Naive thymus-derived CD4-positive, alpha-beta T cell (primary cell): Measurements from ENCODE around the gene CLIP4. TPM values are rescaled to one million over a fixed set of nuclear protein-coding genes. Genes with fewer than 3 reads are reported as not detected.
A peak's percentile ranks its signal among the peaks of the same experiment; 100 is the strongest.

ENCODE experiments used
- ATAC-seq: fragments of 150-1000 bp; cut with Tn5 transposase; 2 replicates; pipeline ENCODE4 v1.10.0; 2021; ENCODE audit warnings: mild to moderate bottlenecking, moderate library complexity
- CTCF ChIA-PET: fragments of 350-600 bp; sonication (Branson Sonifier 250); formaldehyde crosslinking; loops from one replicate; lab custom pipeline; 2021; ENCODE audit warnings: antibody characterized with exemption; lab: Charles Lee
- POLR2A ChIA-PET: fragments of 350-600 bp; sonication (Branson Sonifier 250); formaldehyde crosslinking; loops from one replicate; lab custom pipeline; 2021; ENCODE audit warnings: antibody characterized with exemption, inconsistent platforms; lab: Charles Lee
- DNase-seq, 9 donors: peaks; one replicate each; pipeline versions ENCODE4 v3.0.0 to v3.0.0-alpha.2; 2020 to 2022; ENCODE audit warnings: mixed read lengths in 1 of 9
- H3K27ac ChIP-seq: one replicate; pipeline ENCODE4 v1.7.0; 2013; ENCODE audit warnings: mild to moderate bottlenecking, low read depth, low read length, moderate library complexity
- H3K27me3 ChIP-seq, 2 donors: one replicate each; pipeline ENCODE4 v1.7.0; 2013; ENCODE audit warnings: low read length in 2 of 2, mild to moderate bottlenecking in 2 of 2, moderate library complexity in 2 of 2; ENCODE audit not compliant: control insufficient read depth in 2 of 2, insufficient read depth in 2 of 2
- H3K36me3 ChIP-seq, 3 experiments: 1 replicate in 2 of 3; 2 replicates in 1 of 3; pipeline ENCODE4 v1.7.0; 2013; ENCODE audit warnings: low read length in 3 of 3, mild to moderate bottlenecking in 3 of 3, moderate library complexity in 1 of 3; ENCODE audit not compliant: insufficient read depth in 3 of 3, control insufficient read depth in 2 of 3
- H3K4me1 ChIP-seq, 2 donors: one replicate each; pipeline ENCODE4 v1.7.0; 2013; ENCODE audit warnings: low read length in 2 of 2, mild to moderate bottlenecking in 2 of 2, moderate library complexity in 1 of 2; ENCODE audit not compliant: control insufficient read depth in 2 of 2, insufficient read depth in 2 of 2
- H3K4me3 ChIP-seq: 2 replicates; pipeline ENCODE4 v1.7.0; 2013; ENCODE audit warnings: mild to moderate bottlenecking, low read length
- H3K9me3 ChIP-seq, 3 experiments: 1 replicate in 2 of 3; 2 replicates in 1 of 3; pipeline ENCODE4 v1.7.0; 2013; ENCODE audit warnings: low read length in 3 of 3; ENCODE audit not compliant: control insufficient read depth in 2 of 3
- H3K27ac Mint-ChIP-seq, 9 donors: one replicate each; pipeline ENCODE4 v1.8.0; 2020 to 2022; ENCODE audit warnings: mixed read lengths in 9 of 9, mild to moderate bottlenecking in 8 of 9, moderate library complexity in 5 of 9, inconsistent platforms in 2 of 9
- H3K27me3 Mint-ChIP-seq, 5 donors: one replicate each; pipeline ENCODE4 v1.8.0; 2021 to 2022; ENCODE audit warnings: mixed read lengths in 5 of 5, mild to moderate bottlenecking in 1 of 5
- H3K36me3 Mint-ChIP-seq, 5 donors: one replicate each; pipeline ENCODE4 v1.8.0; 2020 to 2022; ENCODE audit warnings: mixed read lengths in 5 of 5, mild to moderate bottlenecking in 3 of 5, inconsistent platforms in 1 of 5
- H3K4me1 Mint-ChIP-seq, 7 donors: one replicate each; pipeline ENCODE4 v1.8.0; 2020 to 2022; ENCODE audit warnings: mixed read lengths in 7 of 7, mild to moderate bottlenecking in 3 of 7, inconsistent platforms in 1 of 7
- H3K4me3 Mint-ChIP-seq, 10 donors: one replicate each; pipeline ENCODE4 v1.8.0; 2020 to 2022; ENCODE audit warnings: mild to moderate bottlenecking in 10 of 10, mixed read lengths in 10 of 10, moderate library complexity in 6 of 10, inconsistent platforms in 2 of 10
- H3K9me3 Mint-ChIP-seq, 11 donors: one replicate each; pipeline ENCODE4 v1.8.0; 2020 to 2022; ENCODE audit warnings: mixed read lengths in 11 of 11, mild to moderate bottlenecking in 4 of 11, inconsistent platforms in 1 of 11, moderate library complexity in 1 of 11
- intact Hi-C, 2 donors: fragments of 100-400 bp; cut with micrococcal nuclease; formaldehyde crosslinking; loops; one replicate each; pipeline ENCODE4 v1.15.1; 2023
- polyA plus RNA-seq, 2 donors: library from polyadenylated mRNA; unstranded; fragments of 300-500 nt; fragmentation: Illumina TruSeq; gene quantifications; one replicate each; pipeline ENCODE4 v1.2.3, GENCODE V29; 2021
- total RNA-seq, 6 experiments: library from RNA in 5 of 6; stranded (reverse) in 5 of 6; gene quantifications; 1 replicate in 5 of 6; 2 replicates in 1 of 6; pipeline ENCODE4 v1.2.3 and lab custom pipeline; 2021 to 2026

Gene CLIP4
- total and polyA plus RNA-seq, 7 experiments from 2014 or later: 17.2 to 57.7 (median 45.1) TPM

DNA sequence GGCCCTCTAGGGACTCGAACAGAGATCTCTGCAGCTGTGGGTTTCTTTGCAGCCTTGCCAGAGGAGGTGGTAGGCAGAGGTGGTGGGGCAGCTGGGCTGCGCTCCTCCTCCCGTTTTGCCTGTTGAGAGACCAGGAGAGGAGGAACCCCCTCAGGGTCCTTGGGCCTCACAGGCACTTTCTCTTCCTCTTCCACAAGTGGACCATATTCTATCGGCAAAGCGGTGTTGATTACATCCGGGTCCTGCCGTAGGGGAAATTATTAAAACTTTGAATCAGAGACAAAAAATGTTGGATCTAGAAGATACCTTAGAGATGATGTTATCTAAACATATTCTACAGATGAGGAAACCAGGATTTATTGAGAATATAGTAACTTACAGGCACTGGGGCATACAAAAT, 78.5 kb downstream of the CLIP4 start:
- Mint-ChIP-seq H3K4me1 (peaks cover 0 to 19% (median 6%) of the 10 kb centered on the region in 7 donors), H3K9me3 (no peaks in the 10 kb centered on the region), H3K27ac (no peak overlapping the region), H3K36me3 (peaks cover 0 to 4% (median 0%) of the 10 kb centered on the region in 5 donors), H3K27me3 (no peaks in the 10 kb centered on the region), H3K4me3 (no peak overlapping the region)
- ChIA-PET POLR2A (no interaction called here), CTCF (interaction anchor here (0.6 kb wide), 1 partner anchor 639 kb away, joined by 3 read pairs; no protein-coding TSS in a partner anchor)
- no peaks in the 10 kb centered on the region for H3K9me3 ChIP-seq
- peaks cover 0 to 4% of the 10 kb centered on the region in 2 donors for H3K4me1 ChIP-seq
- H3K27me3 ChIP-seq: no peaks in the 10 kb centered on the region
- H3K36me3 ChIP-seq: peaks cover 0 to 5% (median 0%) of the 10 kb centered on the region in 3 experiments
- H3K4me3 ChIP-seq: no peak overlapping the region
- intact Hi-C loops: no loop called here
- ATAC-seq (no peak), DNase-seq (no peak)
- H3K27ac ChIP-seq: no peak overlapping the region

- no peaks in the 10 kb centered on the region for H3K4me1 ChIP-seq
- Mint-ChIP-seq H3K4me1 (peaks cover 0 to 9% (median 5%) of the 10 kb centered on the region in 7 donors), H3K27me3 (no peaks in the 10 kb centered on the region), H3K4me3 (peak overlapping the region in 1 of 10 donors; percentile 27), H3K9me3 (no peaks in the 10 kb centered on the region), H3K27ac (peak overlapping the region in 2 of 9 donors; percentile 33 to 35), H3K36me3 (peaks cover 0 to 13% (median 0%) of the 10 kb centered on the region in 5 donors)
- ChIA-PET CTCF (interaction anchor here (1.0 to 1.4 kb wide), 2 partner anchors 183 to 375 kb away, joined by 3 read pairs; no protein-coding TSS in a partner anchor), POLR2A (no interaction called here)
- ATAC-seq (no peak), DNase-seq (no peak)
- intact Hi-C loops: loop anchor here (1.0 to 5.0 kb wide), 4 partner anchors 181 to 628 kb away; no protein-coding TSS in a partner anchor
- H3K27me3 ChIP-seq: no peaks in the 10 kb centered on the region
- H3K9me3 ChIP-seq: no peaks in the 10 kb centered on the region
- H3K36me3 ChIP-seq: peaks cover 0 to 5% (median 0%) of the 10 kb centered on the region in 3 experiments
- H3K27ac ChIP-seq: no peak overlapping the region
- H3K4me3 ChIP-seq: no peak overlapping the region
Observed at GRCh38 chr2:29195796-29196195, 80.6 kb downstream of the CLIP4 start.

- CTCF ChIA-PET: interaction anchor here (0.6 to 1.5 kb wide), 4 partner anchors 236 to 378 kb away, joined by 3 to 5 read pairs (median 3); no protein-coding TSS in a partner anchor
- H3K27ac Mint-ChIP-seq: peak overlapping the region in 1 of 9 donors; percentile 67
- peaks cover 0 to 9% (median 5%) of the 10 kb centered on the region in 7 donors for H3K4me1 Mint-ChIP-seq
Observed at GRCh38 chr2:29196792-29197788, 81.9 kb downstream of the CLIP4 start.

DNA sequence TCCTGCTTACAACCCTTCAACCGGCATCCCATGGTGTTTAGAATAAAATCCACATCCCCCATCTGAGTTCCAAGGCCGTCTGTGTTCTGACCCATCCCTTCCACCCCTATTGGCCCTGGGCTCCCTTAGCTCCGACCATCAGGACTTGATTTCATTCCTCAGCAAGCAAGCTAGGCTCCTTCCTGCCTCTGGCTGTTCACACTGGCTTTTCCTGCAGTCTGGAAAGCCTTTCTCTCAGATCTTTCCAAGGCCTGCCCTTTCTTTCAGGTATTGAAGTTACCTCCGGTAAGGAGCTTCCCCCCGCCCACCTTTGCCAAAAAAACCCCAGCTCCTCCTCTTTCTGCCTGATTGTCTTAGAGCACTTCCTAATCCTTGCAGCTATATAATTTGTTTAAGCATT, 86.8 kb downstream of the CLIP4 start:
- Histone ChIP-seq H3K27me3 (no peaks in the 10 kb centered on the region), H3K9me3 (no peaks in the 10 kb centered on the region), H3K4me1 (no peaks in the 10 kb centered on the region), H3K36me3 (no peaks in the 10 kb centered on the region), H3K27ac (no peak overlapping the region), H3K4me3 (no peak overlapping the region)
- H3K4me3 Mint-ChIP-seq: no peak overlapping the region
- ATAC-seq: no peak
- POLR2A ChIA-PET: no interaction called here
- peaks cover 0 to 4% (median 0%) of the 10 kb centered on the region in 7 donors for H3K4me1 Mint-ChIP-seq
- no peaks in the 10 kb centered on the region for H3K27me3 Mint-ChIP-seq
- peaks cover 0 to 36% (median under 1%) of the 10 kb centered on the region in 5 donors for H3K36me3 Mint-ChIP-seq
- H3K9me3 Mint-ChIP-seq: no peaks in the 10 kb centered on the region
- CTCF ChIA-PET: no interaction called here
- peak overlapping the region in 1 of 9 donors; percentile 54 for H3K27ac Mint-ChIP-seq
- no peak for DNase-seq
- intact Hi-C loops: no loop called here

More at GRCh38 chr2:29196792-29197788, 81.9 kb downstream of the CLIP4 start:
- Mint-ChIP-seq H3K9me3 (no peaks in the 10 kb centered on the region), H3K36me3 (peaks cover 0 to 22% (median 1%) of the 10 kb centered on the region in 5 donors), H3K4me3 (no peak overlapping the region), H3K27me3 (no peaks in the 10 kb centered on the region)
- Histone ChIP-seq H3K9me3 (no peaks in the 10 kb centered on the region), H3K27ac (no peak overlapping the region), H3K27me3 (no peaks in the 10 kb centered on the region), H3K36me3 (peaks cover 0 to 1% (median 0%) of the 10 kb centered on the region in 3 experiments), H3K4me3 (no peak overlapping the region), H3K4me1 (no peaks in the 10 kb centered on the region)
- ATAC-seq: peak; percentile 96
- peak; percentile 46 to 86 (median 73) for DNase-seq
- intact Hi-C loops: loop anchor here (1.0 to 5.0 kb wide), 5 partner anchors 182 to 630 kb away; no protein-coding TSS in a partner anchor
- POLR2A ChIA-PET: no interaction called here

DNA sequence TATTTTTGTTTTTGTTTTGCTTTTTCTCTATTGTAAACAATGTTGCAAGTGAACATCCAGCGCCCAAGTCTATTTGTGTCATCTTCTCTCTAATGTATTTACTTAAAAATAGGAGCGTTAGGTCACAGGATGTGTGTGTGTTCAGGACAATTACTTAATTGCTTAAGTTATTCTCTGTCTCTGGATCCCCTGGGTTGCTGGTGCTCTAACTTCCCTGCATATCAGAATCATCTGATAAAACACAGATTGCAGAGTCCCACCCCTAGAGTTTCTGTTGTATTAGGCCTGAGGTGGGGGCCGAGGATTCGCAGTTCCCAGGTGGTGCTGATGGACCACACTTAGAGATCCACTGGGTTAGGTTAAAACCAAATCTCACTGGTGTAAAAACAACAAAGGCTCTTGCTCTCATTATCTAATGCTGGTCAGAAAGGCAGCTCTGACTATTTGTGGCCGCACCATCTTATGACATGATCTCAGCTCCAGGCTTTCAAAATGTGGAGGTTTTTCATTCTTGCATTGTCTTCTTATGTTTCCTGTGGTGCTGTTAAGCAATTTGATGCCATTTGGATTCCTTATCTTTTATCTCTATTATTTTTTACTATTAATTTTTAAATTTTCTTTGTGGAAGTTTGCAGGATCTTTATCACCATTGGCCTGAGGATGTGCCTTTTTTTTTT, 87.7 kb downstream of the CLIP4 start:
- Histone ChIP-seq H3K27ac (no peak overlapping the region), H3K36me3 (no peaks in the 10 kb centered on the region), H3K4me1 (no peaks in the 10 kb centered on the region), H3K4me3 (no peak overlapping the region), H3K27me3 (no peaks in the 10 kb centered on the region), H3K9me3 (no peaks in the 10 kb centered on the region)
- intact Hi-C loops: no loop called here
- CTCF ChIA-PET: no interaction called here
- Mint-ChIP-seq H3K36me3 (peaks cover 0 to 42% (median 1%) of the 10 kb centered on the region in 5 donors), H3K4me3 (no peak overlapping the region), H3K9me3 (no peaks in the 10 kb centered on the region), H3K27me3 (no peaks in the 10 kb centered on the region), H3K27ac (no peak overlapping the region), H3K4me1 (peaks cover 0 to 4% (median 0%) of the 10 kb centered on the region in 7 donors)
- DNase-seq: no peak
- POLR2A ChIA-PET: no interaction called here
- ATAC-seq: no peak

- no peaks in the 10 kb centered on the region for H3K9me3 Mint-ChIP-seq
- H3K27me3 Mint-ChIP-seq: no peaks in the 10 kb centered on the region
- DNase-seq (no peak), ATAC-seq (no peak)
- H3K4me3 Mint-ChIP-seq: no peak overlapping the region
- Histone ChIP-seq H3K4me3 (no peak overlapping the region), H3K27ac (no peak overlapping the region), H3K4me1 (no peaks in the 10 kb centered on the region), H3K36me3 (no peaks in the 10 kb centered on the region), H3K27me3 (no peaks in the 10 kb centered on the region), H3K9me3 (no peaks in the 10 kb centered on the region)
- ChIA-PET POLR2A (no interaction called here), CTCF (no interaction called here)
- peaks cover 0 to 37% (median 7%) of the 10 kb centered on the region in 5 donors for H3K36me3 Mint-ChIP-seq
- peaks cover 0 to 1% (median 0%) of the 10 kb centered on the region in 7 donors for H3K4me1 Mint-ChIP-seq
- intact Hi-C loops: no loop called here
- peak overlapping the region in 1 of 9 donors; percentile 30 for H3K27ac Mint-ChIP-seq
Observed at GRCh38 chr2:29206941-29207340, 91.7 kb downstream of the CLIP4 start.
